K562 (cell line): ENCODE measurements around the gene ARHGEF4. TPM values are rescaled to one million over a fixed set of nuclear protein-coding genes. Genes with fewer than 3 reads are reported as not detected.
A peak's percentile ranks its signal among the peaks of the same experiment; 100 is the strongest.

Source experiments
- ASH1L ChIP-seq: fragments of 450-650 bp; IDR thresholded peaks from 2 replicates; pipeline ENCODE4 v1.6.1; 2018; ENCODE audit warnings: borderline replicate concordance, mild to moderate bottlenecking, low read depth; ENCODE audit not compliant: partially characterized antibody
- CCNT2 ChIP-seq: IDR thresholded peaks from 2 replicates; pipeline ENCODE4 v1.6.1; 2011; ENCODE audit warnings: borderline replicate concordance, low read depth, mild to moderate bottlenecking, moderate library complexity, mixed read lengths, low read length; ENCODE audit not compliant: insufficient read length; ENCODE audit errors: extremely low read depth
- ELF2 ChIP-seq: fragments of 250-450 bp; sonication (Bioruptor Pico); IDR thresholded peaks from 2 replicates; pipeline ENCODE4 v1.5.0; 2021; ENCODE audit warnings: mild to moderate bottlenecking
- EP300 ChIP-seq: IDR thresholded peaks from 2 replicates; pipeline ENCODE4 v1.6.1; 2012; ENCODE audit warnings: low read length, improper control_type of control experiment
- ETV1 ChIP-seq: fragments of 450-650 bp; conservative IDR thresholded peaks from 2 replicates; pipeline ENCODE4 v1.6.1; 2016; ENCODE audit warnings: missing genetic modification characterization, control low read depth, low read depth, missing compliant biosample characterization
- GATAD2A ChIP-seq: fragments of 450-650 bp; IDR thresholded peaks from 2 replicates; pipeline ENCODE4 v1.6.1; 2017
- KDM5B ChIP-seq: fragments of 200-600 bp; sonication (generic); IDR thresholded peaks from 2 replicates; pipeline ENCODE4 v1.6.1; 2012; ENCODE audit warnings: low read depth, mild to moderate bottlenecking, moderate library complexity, low read length, control low read depth, inconsistent platforms; ENCODE audit not compliant: insufficient replicate concordance
- L3MBTL2 ChIP-seq: fragments of 450-650 bp; IDR thresholded peaks from 2 replicates; pipeline ENCODE4 v1.6.1; 2016; ENCODE audit warnings: mild to moderate bottlenecking, moderate library complexity
- MXD1 ChIP-seq: fragments of 250-450 bp; sonication (Bioruptor Pico); IDR thresholded peaks from 2 replicates; pipeline ENCODE4 v1.8.0; 2021; ENCODE audit warnings: borderline replicate concordance, mild to moderate bottlenecking, moderate library complexity; ENCODE audit not compliant: poor library complexity, severe bottlenecking
- NELFE ChIP-seq: IDR thresholded peaks from 2 replicates; pipeline ENCODE4 v1.6.1; 2011; ENCODE audit warnings: mild to moderate bottlenecking; ENCODE audit not compliant: insufficient read depth, insufficient read length
- NFE2L1 ChIP-seq: fragments of 450-650 bp; IDR thresholded peaks from 2 replicates; pipeline ENCODE4 v1.6.1; 2016; ENCODE audit warnings: missing genetic modification characterization, low read depth, mild to moderate bottlenecking, missing compliant biosample characterization, moderate library complexity, borderline replicate concordance
- POLR2A ChIP-seq: fragments of 450-650 bp; conservative IDR thresholded peaks from 2 replicates; pipeline ENCODE4 v1.6.1; 2016
- PTBP1 ChIP-seq: fragments of 200-400 bp; formaldehyde crosslinking; IDR thresholded peaks from 2 replicates; pipeline ENCODE4 v1.6.1; 2017; ENCODE audit warnings: low read depth, low read length
- RBM14 ChIP-seq: fragments of 200-400 bp; formaldehyde crosslinking; IDR thresholded peaks from 2 replicates; pipeline ENCODE4 v1.6.1; 2018; ENCODE audit warnings: low read depth, mild to moderate bottlenecking, low read length, moderate library complexity, borderline replicate concordance; ENCODE audit not compliant: insufficient read depth
- SAP30 ChIP-seq: fragments of 200-600 bp; sonication (generic); IDR thresholded peaks from 2 replicates; pipeline ENCODE4 v1.6.1; 2012; ENCODE audit warnings: borderline replicate concordance, low read depth, mild to moderate bottlenecking, moderate library complexity, low read length, control low read depth, inconsistent platforms; ENCODE audit not compliant: insufficient read depth, poor library complexity, severe bottlenecking
- SMC3 ChIP-seq: conservative IDR thresholded peaks from 2 replicates; pipeline ENCODE4 v1.6.1; 2011; ENCODE audit warnings: low read depth, low read length, improper control_type of control experiment; ENCODE audit not compliant: insufficient read depth
- SNIP1 ChIP-seq: fragments of 450-650 bp; IDR thresholded peaks from 2 replicates; pipeline ENCODE4 v1.7.1; 2017; ENCODE audit warnings: low read depth, mild to moderate bottlenecking
- SRSF7 ChIP-seq: fragments of 200-400 bp; formaldehyde crosslinking; optimal IDR thresholded peaks from 2 replicates; pipeline ENCODE3; 2017; ENCODE audit warnings: mild to moderate bottlenecking, low read depth, low read length
- TSC22D4 ChIP-seq: fragments of 450-650 bp; IDR thresholded peaks from 2 replicates; pipeline ENCODE4 v1.6.1; 2016; ENCODE audit warnings: missing genetic modification characterization, missing biosample characterization, control low read depth
- VEZF1 ChIP-seq: fragments of 200-800 bp; sonication (Bioruptor generic); IDR thresholded peaks from 2 replicates; pipeline ENCODE4 v1.6.1; 2017; ENCODE audit warnings: missing genetic modification characterization, missing compliant biosample characterization
- ZBTB17 ChIP-seq: fragments of 450-650 bp; formaldehyde crosslinking; IDR thresholded peaks from 2 replicates; pipeline ENCODE4 v1.4.0; 2020; ENCODE audit warnings: mild to moderate bottlenecking
- ZBTB33 ChIP-seq: sonication (generic); formaldehyde crosslinking; IDR thresholded peaks from 2 replicates; pipeline ENCODE4 v1.8.1; 2023; ENCODE audit warnings: mild to moderate bottlenecking, missing genetic modification reagents
- ZNF75A ChIP-seq: fragments of 450-650 bp; formaldehyde crosslinking; IDR thresholded peaks from 2 replicates; pipeline ENCODE4 v1.4.0; 2020; ENCODE audit warnings: mild to moderate bottlenecking
- polyA plus RNA-seq, 8 experiments: library from polyadenylated mRNA; depleted of rRNA in 4 of 8; stranded (reverse) in 5 of 8; unstranded in 3 of 8; fragments of >200 nt; fragmentation: Nextera tagmentation in 2 of 8; fragmentation: Illumina TruSeq in 1 of 8; extraction: Ambion mirVana in 2 of 8; extraction: Trizol in 1 of 8; gene quantifications; 2 replicates each; pipeline versions ENCODE4 v1.2.1 to v1.2.3, GENCODE V29; 2011 to 2014; ENCODE audit warnings: inconsistent platforms in 1 of 8, missing spikeins in 1 of 8
- total RNA-seq, 7 experiments: library from RNA; depleted of rRNA in 6 of 7; stranded (reverse); fragments of >200 nt in 6 of 7; fragmentation: Illumina TruSeq in 2 of 7; extraction: Trizol in 2 of 7; gene quantifications; 2 replicates each; pipeline versions ENCODE4 v1.2.1 to v1.2.3, GENCODE V29; 2011 to 2021; ENCODE audit warnings: low replicate concordance in 1 of 7

ARHGEF4 gene
- total and polyA plus RNA-seq, 9 of the 15 experiments (the other 6 are each of a cell fraction or from before 2014, with no cell fraction given): not detected

- TF ChIP-seq VEZF1 (peak; percentile 49), ZBTB33 (CRISPR knock-in tag) (0 out of 2 replicates have a peak, but pooled peaks have one; percentile 50), PTBP1 (no peak), ASH1L (no peak), NFE2L1 (tag) (no peak), GATAD2A (no peak), SNIP1 (no peak), L3MBTL2 (peak; percentile 91), SRSF7 (no peak), EP300 (no peak), NELFE (no peak), TSC22D4 (tag) (no peak), ZBTB17 (CRISPR knock-in tag) (no peak), MXD1 (CRISPR knock-in tag) (no peak), SAP30 (peak; percentile 41), POLR2A (peak; percentile 60), SMC3 (peak; percentile 81), ZNF75A (no peak), ELF2 (CRISPR knock-in tag) (0 out of 2 replicates have a peak, but pooled peaks have one; percentile 19), CCNT2 (peak; percentile 41), ETV1 (tag) (peak; percentile 54), KDM5B (peak; percentile 41), RBM14 (no peak)
Measured at GRCh38 chr2:130797493-130798435, 39.0 kb upstream of the ARHGEF4 start (continued).
